Uterus (tissue), 4 donors: ENCODE data around the gene CHRNB1. TPM values are rescaled to one million over a fixed set of nuclear protein-coding genes. Genes with fewer than 3 reads are reported as not detected.

Source experiments
- DNase-seq, 2 donors: peaks; one replicate each; pipeline ENCODE4 v3.0.0-alpha.2; 2019 to 2020
- H3K27ac ChIP-seq, 2 donors: fragments of 200-600 bp; sonication (generic); 1 replicate in 1 of 2; 2 replicates in 1 of 2; pipeline ENCODE4 v1.5.1; 2016 to 2018
- H3K27me3 ChIP-seq, 2 donors: fragments of 200-600 bp; sonication (generic); one replicate each; pipeline ENCODE4 v1.5.1; 2018 to 2019; ENCODE audit warnings: control low read depth in 1 of 2
- H3K36me3 ChIP-seq, 2 donors: fragments of 200-600 bp; sonication (generic); one replicate each; pipeline ENCODE4 v1.5.1; 2019; ENCODE audit warnings: control low read depth in 1 of 2
- H3K4me1 ChIP-seq, 2 donors: fragments of 200-600 bp; sonication (generic); one replicate each; pipeline ENCODE4 v1.5.1; 2018 to 2019; ENCODE audit warnings: control low read depth in 1 of 2
- H3K4me3 ChIP-seq, 2 donors: fragments of 200-600 bp; sonication (generic); 1 replicate in 1 of 2; 2 replicates in 1 of 2; pipeline ENCODE4 v1.5.1; 2018 to 2019; ENCODE audit warnings: mild to moderate bottlenecking in 1 of 2
- H3K9me3 ChIP-seq, 2 donors: fragments of 200-600 bp; sonication (generic); one replicate each; pipeline ENCODE4 v1.5.1; 2019; ENCODE audit warnings: control low read depth in 1 of 2
- POLR2A ChIP-seq, 2 donors: fragments of 450-650 bp; IDR thresholded peaks; one replicate each; pipeline ENCODE4 v1.6.1; 2016; ENCODE audit warnings: antibody characterized with exemption in 2 of 2, mild to moderate bottlenecking in 1 of 2, moderate library complexity in 1 of 2
- intact Hi-C: fragments of 100-400 bp; cut with DNase I; formaldehyde crosslinking; loops from one replicate; pipeline ENCODE4 v1.15.1; 2023; ENCODE audit warnings: low total_unique reads
- total RNA-seq, 4 donors: library from RNA; depleted of rRNA in 3 of 4; stranded (reverse); fragments of >200 nt in 3 of 4; gene quantifications; one replicate each; pipeline versions ENCODE4 v1.1.0 to v1.2.4, GENCODE V29; 2014 to 2023
- TF ChIP-seq, protein P1 (sequence below), 4 experiments: fragments of 200-600 bp in 2 of 4; fragments of 450-650 bp in 2 of 4; sonication (generic) in 2 of 4; IDR thresholded peaks; one replicate each; pipeline ENCODE4 v1.5.1; 2016 to 2019; ENCODE audit warnings: antibody characterized with exemption in 4 of 4, mild to moderate bottlenecking in 2 of 4, moderate library complexity in 1 of 4
- donor health status: DM: yes; HTN: yes; CAD: no.

The CHRNB1 gene
- total RNA-seq, 4 donors from 2014 or later = 3.2 to 16.9 (median 10.9) TPM

DNA sequence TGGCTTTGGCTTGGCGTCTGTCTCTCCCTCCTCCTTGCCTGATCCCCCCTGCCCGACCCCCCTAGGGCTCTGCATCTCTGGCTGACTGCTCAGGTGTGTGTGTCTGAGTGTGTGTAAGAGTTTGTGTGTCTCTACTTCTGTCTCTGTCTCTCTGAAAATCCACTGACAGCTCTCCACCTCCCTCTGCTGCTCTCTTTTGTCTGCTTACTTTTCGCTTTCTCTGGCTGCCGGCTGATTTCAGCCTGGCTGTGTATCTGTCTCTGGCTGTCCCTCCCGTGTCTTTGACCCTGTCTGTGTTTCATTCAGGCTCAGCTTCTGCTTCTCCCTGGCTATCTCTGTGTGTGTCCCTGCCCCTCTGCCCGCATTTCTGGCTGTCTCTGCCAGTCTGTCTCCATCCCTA is 28.5 kb upstream of the CHRNB1 start:
- Histone ChIP-seq H3K27ac (no peak overlapping the region), H3K27me3 (no peaks in the 10 kb centered on the region)
- intact Hi-C loops = no loop called here

DNA sequence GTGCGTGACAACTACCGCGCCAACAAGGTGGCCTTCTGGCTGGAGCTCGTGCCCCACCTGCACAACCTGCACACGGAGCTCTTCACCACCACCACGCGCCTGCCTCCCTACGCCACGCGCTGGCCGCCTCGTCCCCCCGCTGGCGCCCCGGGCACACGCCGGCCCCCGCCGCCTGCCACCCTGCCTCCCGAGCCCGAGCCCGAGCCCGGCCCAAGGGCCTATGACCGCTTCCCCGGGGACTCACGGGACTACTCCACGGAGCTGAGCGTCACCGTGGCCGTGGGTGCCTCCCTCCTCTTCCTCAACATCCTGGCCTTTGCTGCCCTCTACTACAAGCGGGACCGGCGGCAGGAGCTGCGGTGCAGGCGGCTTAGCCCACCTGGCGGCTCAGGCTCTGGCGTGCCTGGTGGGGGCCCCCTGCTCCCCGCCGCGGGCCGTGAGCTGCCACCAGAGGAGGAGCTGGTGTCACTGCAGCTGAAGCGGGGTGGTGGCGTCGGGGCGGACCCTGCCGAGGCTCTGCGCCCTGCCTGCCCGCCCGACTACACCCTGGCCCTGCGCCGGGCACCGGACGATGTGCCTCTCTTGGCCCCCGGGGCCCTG is 27.7 kb upstream of the CHRNB1 start:
- Histone ChIP-seq H3K4me1 (no peaks in the 10 kb centered on the region), H3K9me3 (no peaks in the 10 kb centered on the region), H3K4me3 (no peak overlapping the region), H3K27ac (no peak overlapping the region), H3K27me3 (no peaks in the 10 kb centered on the region), H3K36me3 (no peaks in the 10 kb centered on the region)
- intact Hi-C loops = no loop called here
- no peak for DNase-seq
- TF ChIP-seq, protein P1, sequence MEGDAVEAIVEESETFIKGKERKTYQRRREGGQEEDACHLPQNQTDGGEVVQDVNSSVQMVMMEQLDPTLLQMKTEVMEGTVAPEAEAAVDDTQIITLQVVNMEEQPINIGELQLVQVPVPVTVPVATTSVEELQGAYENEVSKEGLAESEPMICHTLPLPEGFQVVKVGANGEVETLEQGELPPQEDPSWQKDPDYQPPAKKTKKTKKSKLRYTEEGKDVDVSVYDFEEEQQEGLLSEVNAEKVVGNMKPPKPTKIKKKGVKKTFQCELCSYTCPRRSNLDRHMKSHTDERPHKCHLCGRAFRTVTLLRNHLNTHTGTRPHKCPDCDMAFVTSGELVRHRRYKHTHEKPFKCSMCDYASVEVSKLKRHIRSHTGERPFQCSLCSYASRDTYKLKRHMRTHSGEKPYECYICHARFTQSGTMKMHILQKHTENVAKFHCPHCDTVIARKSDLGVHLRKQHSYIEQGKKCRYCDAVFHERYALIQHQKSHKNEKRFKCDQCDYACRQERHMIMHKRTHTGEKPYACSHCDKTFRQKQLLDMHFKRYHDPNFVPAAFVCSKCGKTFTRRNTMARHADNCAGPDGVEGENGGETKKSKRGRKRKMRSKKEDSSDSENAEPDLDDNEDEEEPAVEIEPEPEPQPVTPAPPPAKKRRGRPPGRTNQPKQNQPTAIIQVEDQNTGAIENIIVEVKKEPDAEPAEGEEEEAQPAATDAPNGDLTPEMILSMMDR (IDR thresholded peaks at IDR 0.05) = no peak
- TF ChIP-seq POLR2A (IDR thresholded peaks at IDR 0.05) = no peak

More for the DNA sequence above, 28.5 kb upstream of the CHRNB1 start:
- Histone ChIP-seq H3K4me1 (no peaks in the 10 kb centered on the region), H3K4me3 (no peak overlapping the region), H3K36me3 (no peaks in the 10 kb centered on the region), H3K9me3 (no peaks in the 10 kb centered on the region)
- TF ChIP-seq, protein P1 (IDR thresholded peaks at IDR 0.05) = no peak
- TF ChIP-seq POLR2A (IDR thresholded peaks at IDR 0.05) = no peak
- no peak for DNase-seq

GRCh38 chr17:7418472-7419152 is 26.2 kb upstream of the CHRNB1 start:
- Histone ChIP-seq H3K4me1 (no peaks in the 10 kb centered on the region), H3K27me3 (no peaks in the 10 kb centered on the region), H3K27ac (no peak overlapping the region), H3K9me3 (no peaks in the 10 kb centered on the region), H3K4me3 (no peak overlapping the region), H3K36me3 (no peaks in the 10 kb centered on the region)
- no peak for TF ChIP-seq POLR2A (IDR thresholded peaks at IDR 0.05)
- TF ChIP-seq, protein P1 (IDR thresholded peaks at IDR 0.05) = no peak
- no peak for DNase-seq
- intact Hi-C loops = no loop called here

- Histone ChIP-seq H3K27ac (no peak within 1 kb of the TSS), H3K36me3 (no peaks in the 10 kb centered on the region), H3K4me1 (no peaks in the 10 kb centered on the region), H3K4me3 (no peak within 1 kb of the TSS), H3K9me3 (no peaks in the 10 kb centered on the region), H3K27me3 (no peaks in the 10 kb centered on the region)
- DNase-seq = no peak
- TF ChIP-seq POLR2A (IDR thresholded peaks at IDR 0.05) = no peak
- TF ChIP-seq, protein P1 (IDR thresholded peaks at IDR 0.05) = no peak
- intact Hi-C loops = no loop called here
Measured at GRCh38 chr17:7419819-7420610, 24.8 kb upstream of the CHRNB1 start, which contains the start of gene SPEM1. Gene SPEM1 (plus strand): TSS chr17:7420324. CDS start chr17:7420385, 61 bp downstream.

DNA sequence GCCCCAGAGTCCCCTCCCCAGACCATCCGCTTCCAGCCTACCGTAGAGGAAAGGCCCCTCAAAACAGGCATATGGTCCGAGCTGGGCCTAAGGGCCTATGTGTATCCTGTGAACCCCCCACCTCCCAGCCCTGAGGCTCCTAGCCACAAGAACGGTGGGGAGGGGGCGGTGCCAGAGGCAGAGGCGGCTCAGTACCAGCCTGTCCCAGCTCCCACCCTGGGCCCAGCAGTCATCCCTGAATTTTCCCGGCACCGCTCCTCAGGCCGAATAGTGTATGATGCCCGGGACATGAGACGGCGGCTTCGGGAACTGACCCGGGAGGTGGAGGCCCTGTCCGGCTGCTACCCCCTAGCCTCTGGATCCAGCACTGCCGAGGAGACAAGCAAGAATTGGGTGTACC is 23.7 kb upstream of the CHRNB1 start:
- H3K9me3 ChIP-seq = no peaks in the 10 kb centered on the region
- intact Hi-C loops = no loop called here
- DNase-seq = no peak
- H3K27me3 ChIP-seq = no peaks in the 10 kb centered on the region
- H3K4me3 ChIP-seq = no peak overlapping the region
- H3K36me3 ChIP-seq = no peaks in the 10 kb centered on the region
- no peaks in the 10 kb centered on the region for H3K4me1 ChIP-seq
- TF ChIP-seq, protein P1 (IDR thresholded peaks at IDR 0.05) = no peak
- no peak for TF ChIP-seq POLR2A (IDR thresholded peaks at IDR 0.05)
- no peak overlapping the region for H3K27ac ChIP-seq
